K562 treated with DMSO at 1 percent for 12 hours (cell line): Measurements from ENCODE around the gene PLGLB1. TPM values are rescaled to one million over a fixed set of nuclear protein-coding genes. Genes with fewer than 3 reads are reported as not detected.

Experiments
- total RNA-seq: library from RNA; unstranded; fragments of 300-600 nt; gene quantifications from 2 replicates; pipeline ENCODE4 v1.2.3, GENCODE V29; 2022; ENCODE audit not compliant: insufficient read depth

PLGLB1 gene
- total RNA-seq: not detected in 2 replicates

GRCh38 chr2:87021744-87022143, at the start of gene PLGLB1:
PLGLB1 (minus strand) TSS chr2:87021844; CDS start chr2:87021783, 61 bp downstream.

Other genes starting within 250 kb of the PLGLB1 start
- gene CD8A, start 230.9 kb downstream of the PLGLB1 start, total RNA-seq: not detected in 2 replicates
- gene CD8B, start 160.0 kb downstream of the PLGLB1 start, total RNA-seq: not detected in 2 replicates
- 0.83 and 4.4 TPM in 2 replicates for gene RGPD1, start 79.7 kb downstream of the PLGLB1 start, total RNA-seq